ENCODE results near the gene BTBD10.

DNA sequence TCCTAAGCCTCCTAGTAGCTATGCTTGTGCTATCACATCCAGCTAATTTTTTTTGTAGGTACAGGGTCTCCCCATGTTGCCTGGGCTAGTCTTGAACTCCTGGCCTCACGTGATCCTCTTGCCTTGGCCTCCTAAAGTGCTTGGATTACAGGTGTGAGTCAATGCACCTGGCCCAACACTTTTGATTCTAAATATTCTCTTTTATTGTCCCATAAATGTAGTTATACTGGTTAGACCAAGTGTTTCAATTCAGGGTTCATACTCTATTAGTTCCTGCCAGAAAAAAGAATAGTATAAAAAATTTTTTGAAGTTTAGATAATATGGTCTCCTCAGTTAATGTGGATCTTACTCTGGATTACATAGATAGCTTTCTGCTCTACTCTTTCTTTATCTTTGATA lies 39.5 kb upstream of the BTBD10 start:
- TF ChIP-seq EZH2phosphoT487 (IDR thresholded peaks at IDR 0.05; ENCODE audit: borderline replicate concordance, low read depth, low read length), result no peak
- TF ChIP-seq, protein P1, sequence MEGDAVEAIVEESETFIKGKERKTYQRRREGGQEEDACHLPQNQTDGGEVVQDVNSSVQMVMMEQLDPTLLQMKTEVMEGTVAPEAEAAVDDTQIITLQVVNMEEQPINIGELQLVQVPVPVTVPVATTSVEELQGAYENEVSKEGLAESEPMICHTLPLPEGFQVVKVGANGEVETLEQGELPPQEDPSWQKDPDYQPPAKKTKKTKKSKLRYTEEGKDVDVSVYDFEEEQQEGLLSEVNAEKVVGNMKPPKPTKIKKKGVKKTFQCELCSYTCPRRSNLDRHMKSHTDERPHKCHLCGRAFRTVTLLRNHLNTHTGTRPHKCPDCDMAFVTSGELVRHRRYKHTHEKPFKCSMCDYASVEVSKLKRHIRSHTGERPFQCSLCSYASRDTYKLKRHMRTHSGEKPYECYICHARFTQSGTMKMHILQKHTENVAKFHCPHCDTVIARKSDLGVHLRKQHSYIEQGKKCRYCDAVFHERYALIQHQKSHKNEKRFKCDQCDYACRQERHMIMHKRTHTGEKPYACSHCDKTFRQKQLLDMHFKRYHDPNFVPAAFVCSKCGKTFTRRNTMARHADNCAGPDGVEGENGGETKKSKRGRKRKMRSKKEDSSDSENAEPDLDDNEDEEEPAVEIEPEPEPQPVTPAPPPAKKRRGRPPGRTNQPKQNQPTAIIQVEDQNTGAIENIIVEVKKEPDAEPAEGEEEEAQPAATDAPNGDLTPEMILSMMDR (conservative IDR thresholded peaks at IDR 0.05; ENCODE audit: low read length), result no peak

Measured in OCI-LY7 (cell line).